Brain microvascular endothelial cell (primary cell): ENCODE results near the gene TOM1L2.

Source experiments
- DNase-seq: peaks from one replicate; pipeline ENCODE4 v3.0.0-alpha.2; 2020
- H3K27ac ChIP-seq: fragments of 250-450 bp; sonication (Bioruptor Pico); 2 replicates; pipeline ENCODE4 v1.5.1; 2020; ENCODE audit warnings: mild to moderate bottlenecking, moderate library complexity
- H3K27me3 ChIP-seq: fragments of 250-450 bp; sonication (Bioruptor Pico); replicated peaks from 2 replicates; pipeline ENCODE4 v1.5.1; 2020; ENCODE audit warnings: mild to moderate bottlenecking
- H3K36me3 ChIP-seq: fragments of 250-450 bp; sonication (Bioruptor Pico); replicated peaks from 2 replicates; pipeline ENCODE4 v1.5.1; 2020; ENCODE audit warnings: mild to moderate bottlenecking
- H3K4me3 ChIP-seq: 2 replicates; pipeline ENCODE4 v1.5.1; 2011; ENCODE audit warnings: low read depth, mild to moderate bottlenecking, control low read depth, low read length, moderate library complexity
- in situ Hi-C: cut with HindIII; loops from 2 replicates; pipeline ENCODE4 v1.10.0; 2017; ENCODE audit warnings: low sequenced_read_pairs, low pct_ligation_motif_present
- TF ChIP-seq, protein P1 (sequence below): IDR thresholded peaks from 2 replicates; pipeline ENCODE4 v1.5.1; 2011; ENCODE audit warnings: low read depth, mild to moderate bottlenecking, moderate library complexity, low read length, control low read depth, inconsistent platforms; ENCODE audit errors: missing control alignments

The TOM1L2 gene

DNA sequence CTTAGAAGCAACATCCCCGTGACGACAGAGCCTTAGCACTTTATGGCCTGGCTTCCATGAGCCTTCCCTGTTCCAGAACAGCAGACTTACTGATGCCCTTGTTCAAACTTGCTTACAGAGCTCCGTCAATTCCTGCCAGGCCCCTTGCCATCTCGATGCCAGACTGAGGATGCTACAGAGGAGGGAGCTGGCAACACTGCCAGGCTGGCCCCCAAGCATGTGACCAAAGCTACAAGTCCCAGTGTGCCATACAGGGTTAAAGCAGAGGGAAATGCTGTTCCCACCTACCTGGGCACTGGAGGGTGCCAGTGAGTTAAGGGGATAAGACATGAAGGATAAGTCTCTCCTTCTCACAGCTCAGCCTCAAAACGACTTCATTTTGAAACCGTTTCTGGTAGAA lies 102.0 kb downstream of the TOM1L2 start:
- DNase-seq, result no peak
- TF ChIP-seq, protein P1, sequence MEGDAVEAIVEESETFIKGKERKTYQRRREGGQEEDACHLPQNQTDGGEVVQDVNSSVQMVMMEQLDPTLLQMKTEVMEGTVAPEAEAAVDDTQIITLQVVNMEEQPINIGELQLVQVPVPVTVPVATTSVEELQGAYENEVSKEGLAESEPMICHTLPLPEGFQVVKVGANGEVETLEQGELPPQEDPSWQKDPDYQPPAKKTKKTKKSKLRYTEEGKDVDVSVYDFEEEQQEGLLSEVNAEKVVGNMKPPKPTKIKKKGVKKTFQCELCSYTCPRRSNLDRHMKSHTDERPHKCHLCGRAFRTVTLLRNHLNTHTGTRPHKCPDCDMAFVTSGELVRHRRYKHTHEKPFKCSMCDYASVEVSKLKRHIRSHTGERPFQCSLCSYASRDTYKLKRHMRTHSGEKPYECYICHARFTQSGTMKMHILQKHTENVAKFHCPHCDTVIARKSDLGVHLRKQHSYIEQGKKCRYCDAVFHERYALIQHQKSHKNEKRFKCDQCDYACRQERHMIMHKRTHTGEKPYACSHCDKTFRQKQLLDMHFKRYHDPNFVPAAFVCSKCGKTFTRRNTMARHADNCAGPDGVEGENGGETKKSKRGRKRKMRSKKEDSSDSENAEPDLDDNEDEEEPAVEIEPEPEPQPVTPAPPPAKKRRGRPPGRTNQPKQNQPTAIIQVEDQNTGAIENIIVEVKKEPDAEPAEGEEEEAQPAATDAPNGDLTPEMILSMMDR, result no peak
- no peaks in the 10 kb centered on the region for H3K27me3 ChIP-seq
- H3K27ac ChIP-seq, result no peak overlapping the region
- H3K4me3 ChIP-seq, result no peak overlapping the region
- H3K36me3 ChIP-seq, result peaks cover 17% of the 10 kb centered on the region
- in situ Hi-C loops, result no loop called here

DNA sequence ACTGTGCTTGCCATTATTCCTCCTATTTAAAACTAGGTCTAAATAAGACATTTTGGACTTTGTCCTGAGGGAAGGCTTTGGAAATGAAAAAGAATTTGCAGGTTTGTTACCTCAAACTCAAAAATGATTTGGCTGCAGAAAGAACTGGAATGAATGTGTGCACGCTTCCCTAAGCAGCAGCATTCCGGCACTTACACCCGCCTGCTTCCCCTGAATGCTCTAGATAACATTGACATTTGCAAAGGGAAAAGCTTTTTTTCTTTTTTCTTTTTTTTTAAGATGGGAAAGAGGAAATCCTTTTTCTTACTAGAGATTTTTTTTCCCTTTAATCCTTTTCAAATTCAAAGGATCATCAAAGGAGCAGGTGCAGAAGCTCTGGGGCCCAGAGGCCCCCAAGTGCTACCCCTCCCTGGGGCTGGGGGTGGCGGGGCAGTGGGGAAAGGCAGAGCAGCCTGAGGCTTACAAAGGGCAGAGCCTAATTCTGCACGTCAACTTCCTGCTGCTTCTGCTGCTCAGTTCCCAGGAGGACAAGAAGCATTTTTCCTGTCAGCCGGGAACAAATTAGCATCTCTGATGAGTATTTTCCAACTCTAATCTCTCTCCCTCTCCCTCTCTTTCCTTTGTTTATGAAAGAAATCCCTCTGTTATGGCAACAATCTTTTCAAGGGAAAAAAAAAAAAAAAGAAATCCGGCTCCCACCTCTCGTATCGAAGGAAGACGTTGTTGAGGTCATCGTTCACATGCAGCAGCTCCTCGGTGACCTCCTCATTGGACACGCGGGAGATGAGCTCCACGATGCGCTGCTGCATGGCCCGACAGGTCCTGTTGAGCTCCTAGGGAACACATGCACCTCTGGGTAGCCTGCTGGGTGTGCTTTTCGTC lies 103.3 kb downstream of the TOM1L2 start:
- DNase-seq, result peak; percentile 9
- Histone ChIP-seq H3K36me3 (peaks cover 17% of the 10 kb centered on the region), H3K4me3 (no peak overlapping the region), H3K27ac (no peak overlapping the region), H3K27me3 (no peaks in the 10 kb centered on the region)
- TF ChIP-seq, protein P1, result no peak
- in situ Hi-C loops, result no loop called here

DNA sequence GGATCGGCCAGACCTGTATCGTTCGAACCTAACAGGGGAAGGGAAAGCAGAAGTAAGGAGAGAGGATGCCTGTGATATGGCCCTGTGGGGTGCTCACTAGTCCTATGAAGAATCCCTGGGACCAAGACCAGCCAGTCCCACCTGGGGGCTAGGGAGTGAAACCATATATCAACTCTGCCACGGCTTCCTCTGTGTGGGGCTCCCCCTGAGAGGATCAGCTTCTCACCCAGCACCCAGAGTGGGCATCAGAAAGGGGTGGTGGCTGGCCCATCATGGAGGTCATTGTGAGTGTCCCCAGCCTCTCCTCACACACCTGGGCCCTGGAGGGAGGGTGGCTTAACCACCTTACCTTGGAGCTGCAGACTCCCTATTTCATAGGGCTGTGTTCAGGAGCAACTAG lies 105.3 kb downstream of the TOM1L2 start:
- DNase-seq, result no peak
- no peak overlapping the region for H3K27ac ChIP-seq
- in situ Hi-C loops, result no loop called here
- H3K36me3 ChIP-seq, result peaks cover 17% of the 10 kb centered on the region
- H3K27me3 ChIP-seq, result no peaks in the 10 kb centered on the region
- no peak overlapping the region for H3K4me3 ChIP-seq
- TF ChIP-seq, protein P1, result no peak

DNA sequence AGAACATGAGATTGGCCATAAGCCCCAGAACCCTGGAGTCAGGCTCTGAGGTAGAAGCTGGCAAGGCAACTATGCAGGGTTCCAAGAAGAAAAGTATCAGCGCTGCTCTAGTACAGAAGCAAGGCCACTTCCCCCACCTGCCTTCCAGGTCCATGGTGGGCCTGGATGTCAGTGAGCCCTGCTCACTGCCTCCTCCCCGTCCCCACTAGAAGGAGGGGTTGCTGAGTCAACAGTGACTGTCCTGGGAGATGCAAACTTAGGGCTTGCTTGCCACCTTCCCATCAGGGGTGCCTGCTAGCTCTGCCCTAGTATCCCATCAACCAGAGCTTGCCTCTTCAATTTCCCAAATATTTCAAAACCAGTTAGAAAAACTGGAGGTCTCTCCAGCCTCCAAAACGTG lies 105.8 kb downstream of the TOM1L2 start:
- TF ChIP-seq, protein P1, result no peak
- Histone ChIP-seq H3K36me3 (peaks cover 17% of the 10 kb centered on the region), H3K4me3 (no peak overlapping the region), H3K27ac (no peak overlapping the region), H3K27me3 (no peaks in the 10 kb centered on the region)
- DNase-seq, result no peak
- in situ Hi-C loops, result no loop called here

DNA sequence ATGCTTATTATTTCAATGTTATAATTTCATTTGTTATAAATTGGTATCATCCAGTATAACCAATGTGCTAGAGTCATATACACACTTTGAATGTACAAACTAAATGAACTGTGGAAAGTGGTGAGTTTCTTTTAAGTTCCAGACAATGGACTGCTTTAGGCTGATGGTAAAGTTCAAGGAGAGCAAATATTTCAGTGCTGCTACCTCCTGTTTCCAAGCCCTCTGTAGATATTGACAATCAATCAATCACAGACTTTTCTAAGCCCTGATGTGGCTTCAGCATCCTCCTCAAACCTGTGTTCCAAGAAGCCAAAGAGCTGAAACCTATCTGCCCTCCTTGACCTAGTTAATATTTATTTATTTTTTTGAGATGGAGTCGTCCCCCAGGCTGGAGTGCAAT lies 107.2 kb downstream of the TOM1L2 start:
- H3K36me3 ChIP-seq, result peaks cover 17% of the 10 kb centered on the region
- TF ChIP-seq, protein P1, result no peak

DNA sequence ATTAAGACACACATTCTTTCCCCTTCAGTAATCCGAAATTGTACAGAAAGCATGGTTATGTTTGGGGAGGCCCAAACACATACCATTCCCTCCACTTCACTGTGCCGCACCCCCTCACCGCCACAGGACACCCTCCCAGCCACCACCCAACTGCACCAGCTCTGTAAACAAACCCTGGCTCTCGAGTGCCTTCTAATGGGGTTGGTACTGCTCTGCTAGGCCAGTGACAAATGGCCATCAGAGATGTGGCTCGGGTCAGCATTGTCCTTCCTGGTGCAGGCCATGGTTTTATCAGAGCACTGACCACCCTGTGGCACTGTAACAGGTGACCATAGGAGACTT lies 111.5 kb downstream of the TOM1L2 start:
- Histone ChIP-seq H3K36me3 (no peaks in the 10 kb centered on the region), H3K4me3 (no peak overlapping the region), H3K27ac (no peak overlapping the region), H3K27me3 (no peaks in the 10 kb centered on the region)
- in situ Hi-C loops, result no loop called here
- TF ChIP-seq, protein P1, result no peak
- DNase-seq, result no peak

More for the DNA sequence above, 107.2 kb downstream of the TOM1L2 start:
- Histone ChIP-seq H3K27ac (no peak overlapping the region), H3K27me3 (no peaks in the 10 kb centered on the region), H3K4me3 (no peak overlapping the region)
- DNase-seq, result no peak
- in situ Hi-C loops, result no loop called here
